GM19438 (cell line): ENCODE data around the gene SLC7A5.
"Not testable (repeated sequence)": the region's sequence is repeated elsewhere in the genome, so short reads cannot be mapped to it uniquely, and the experiment has no call there.

Experiments
- ATAC-seq: cut with Tn5 transposase; IDR thresholded peaks from one replicate; pipeline ENCODE4 v1.9.1; 2021; ENCODE audit warnings: low read depth; ENCODE audit not compliant: unreplicated experiment

Gene SLC7A5

GRCh38 chr16:87862597-87863326 lies 6.5 kb downstream of the SLC7A5 start:
- ATAC-seq, result not testable (repeated sequence)

GRCh38 chr16:87861300-87862099 lies 7.8 kb downstream of the SLC7A5 start:
- ATAC-seq, result not testable (repeated sequence)

- ATAC-seq, result no peak
These were observed 8.6 kb downstream of the SLC7A5 start for GRCh38 chr16:87860553-87861299.

GRCh38 chr16:87858151-87858993 lies 10.9 kb downstream of the SLC7A5 start:
- not testable (repeated sequence) for ATAC-seq

- ATAC-seq, result no peak
These were observed 12.5 kb downstream of the SLC7A5 start for GRCh38 chr16:87856791-87857228.

GRCh38 chr16:87855852-87856715 lies 13.2 kb downstream of the SLC7A5 start:
- ATAC-seq, result peak; percentile 39

GRCh38 chr16:87854907-87855683 lies 14.2 kb downstream of the SLC7A5 start:
- no peak for ATAC-seq

- ATAC-seq, result no peak
These were observed 15.0 kb downstream of the SLC7A5 start for GRCh38 chr16:87854053-87854906.

- peak; percentile 55 for ATAC-seq
These were observed 15.8 kb downstream of the SLC7A5 start for GRCh38 chr16:87853411-87854052.

GRCh38 chr16:87851601-87852000 lies 17.7 kb downstream of the SLC7A5 start:
- no peak for ATAC-seq

- no peak for ATAC-seq
These were observed 18.1 kb downstream of the SLC7A5 start for GRCh38 chr16:87851141-87851587.

- ATAC-seq, result no peak
These were observed 19.0 kb downstream of the SLC7A5 start for GRCh38 chr16:87850009-87851006.

- no peak for ATAC-seq
These were observed 19.8 kb downstream of the SLC7A5 start for GRCh38 chr16:87849419-87850008.

GRCh38 chr16:87848676-87849345 lies 20.5 kb downstream of the SLC7A5 start:
- no peak for ATAC-seq
